CD14-positive monocyte (primary cell): ENCODE measurements around the gene STRN3. TPM values are rescaled to one million over a fixed set of nuclear protein-coding genes. Genes with fewer than 3 reads are reported as not detected.

Experiments used
- DNase-seq, 3 donors: peaks; one replicate each; pipeline ENCODE4 v3.0.0-alpha.2; 2011 to 2022
- H2AFZ ChIP-seq: 2 replicates; pipeline ENCODE4 v1.6.0; 2012; ENCODE audit warnings: mild to moderate bottlenecking, low read depth, low read length, inconsistent platforms; ENCODE audit not compliant: insufficient read depth, poor library complexity, severe bottlenecking
- H3K27ac ChIP-seq, 2 donors: 1 replicate in 1 of 2; 2 replicates in 1 of 2; pipeline ENCODE4 v1.5.1; 2012 to 2013; ENCODE audit warnings: low read length in 2 of 2, control low read depth in 1 of 2, inconsistent platforms in 1 of 2, low read depth in 1 of 2, mild to moderate bottlenecking in 1 of 2
- H3K27me3 ChIP-seq, 2 donors: one replicate each; pipeline versions ENCODE4 v1.6.0 to v1.6.1; 2011 to 2013; ENCODE audit warnings: low read length in 2 of 2; ENCODE audit not compliant: control insufficient read depth in 2 of 2, insufficient read depth in 2 of 2
- H3K36me3 ChIP-seq, 2 donors: replicated peaks in 1 of 2; 1 replicate in 1 of 2; 2 replicates in 1 of 2; pipeline versions ENCODE4 v1.5.1 to v1.6.1; 2012 to 2013; ENCODE audit warnings: low read length in 2 of 2, control low read depth in 1 of 2, inconsistent platforms in 1 of 2, mild to moderate bottlenecking in 1 of 2; ENCODE audit not compliant: insufficient read depth in 2 of 2, control insufficient read depth in 1 of 2
- H3K4me1 ChIP-seq, 2 donors: 1 replicate in 1 of 2; 2 replicates in 1 of 2; pipeline versions ENCODE4 v1.5.1 to v1.6.1; 2012 to 2013; ENCODE audit warnings: low read length in 2 of 2, control low read depth in 1 of 2, inconsistent platforms in 1 of 2, mild to moderate bottlenecking in 1 of 2, moderate library complexity in 1 of 2; ENCODE audit not compliant: insufficient read depth in 2 of 2, control insufficient read depth in 1 of 2
- H3K4me2 ChIP-seq: replicated peaks from 2 replicates; pipeline ENCODE3; 2012; ENCODE audit warnings: low read length, moderate library complexity, mild to moderate bottlenecking; ENCODE audit not compliant: poor library complexity, severe bottlenecking; ENCODE audit errors: extremely low read depth
- H3K4me3 ChIP-seq, 3 experiments: fragments of 200-600 bp in 1 of 3; sonication (generic) in 1 of 3; replicated peaks in 1 of 3; 1 replicate in 2 of 3; 2 replicates in 1 of 3; pipeline ENCODE4 v1.5.1; 2011 to 2013; ENCODE audit warnings: low read length in 3 of 3, mild to moderate bottlenecking in 3 of 3, control low read depth in 2 of 3, low read depth in 2 of 3, inconsistent platforms in 1 of 3, moderate library complexity in 1 of 3
- H3K79me2 ChIP-seq: 2 replicates; pipeline ENCODE4 v1.6.0; 2012; ENCODE audit warnings: mild to moderate bottlenecking, control low read depth, inconsistent platforms, low read length, moderate library complexity; ENCODE audit not compliant: insufficient read depth
- H3K9ac ChIP-seq: 2 replicates; pipeline ENCODE4 v1.6.0; 2017; ENCODE audit warnings: low read length, mild to moderate bottlenecking; ENCODE audit not compliant: insufficient read depth, poor library complexity, severe bottlenecking
- H3K9me3 ChIP-seq, 2 donors: replicated peaks in 1 of 2; 1 replicate in 1 of 2; 2 replicates in 1 of 2; pipeline versions ENCODE4 v1.5.1 to v1.6.1; 2012 to 2013; ENCODE audit warnings: low read length in 2 of 2, control low read depth in 1 of 2; ENCODE audit not compliant: control insufficient read depth in 1 of 2, insufficient read depth in 1 of 2
- H4K20me1 ChIP-seq: 2 replicates; pipeline ENCODE4 v1.6.0; 2012; ENCODE audit warnings: mild to moderate bottlenecking, low read length, control low read depth, moderate library complexity; ENCODE audit not compliant: insufficient read depth
- H3K27ac Mint-ChIP-seq, 7 donors: one replicate each; pipeline ENCODE4 v1.8.0; 2020; ENCODE audit warnings: mild to moderate bottlenecking in 7 of 7, mixed read lengths in 7 of 7, moderate library complexity in 6 of 7, inconsistent platforms in 2 of 7
- H3K27me3 Mint-ChIP-seq, 3 donors: one replicate each; pipeline ENCODE4 v1.8.0; 2021 to 2022; ENCODE audit warnings: low read depth in 3 of 3, mild to moderate bottlenecking in 3 of 3, mixed read lengths in 3 of 3, moderate library complexity in 3 of 3, inconsistent platforms in 1 of 3
- H3K36me3 Mint-ChIP-seq, 2 donors: one replicate each; pipeline ENCODE4 v1.8.0; 2020; ENCODE audit warnings: mixed read lengths in 2 of 2, inconsistent platforms in 1 of 2, mild to moderate bottlenecking in 1 of 2
- H3K4me1 Mint-ChIP-seq: one replicate; pipeline ENCODE4 v1.8.0; 2020; ENCODE audit warnings: mild to moderate bottlenecking, mixed read lengths
- H3K4me3 Mint-ChIP-seq, 2 donors: one replicate each; pipeline ENCODE4 v1.8.0; 2020; ENCODE audit warnings: mild to moderate bottlenecking in 2 of 2, mixed read lengths in 2 of 2, moderate library complexity in 1 of 2
- H3K9me3 Mint-ChIP-seq, 7 donors: one replicate each; pipeline ENCODE4 v1.8.0; 2020 to 2022; ENCODE audit warnings: mixed read lengths in 7 of 7, mild to moderate bottlenecking in 6 of 7, moderate library complexity in 6 of 7, inconsistent platforms in 2 of 7
- WGBS: methylation state at CpG from one replicate; pipeline ENCODE4 v1.1.5; 2013; ENCODE audit warnings: missing lambda C conversion rate; ENCODE audit not compliant: insufficient coverage; 5-methylcytosine and 5-hydroxymethylcytosine counted together
- intact Hi-C, 2 donors: fragments of 100-400 bp; cut with micrococcal nuclease; formaldehyde crosslinking; loops; one replicate each; pipeline versions ENCODE4 v1.15.0 to v1.15.1; 2023
- polyA plus RNA-seq, 3 donors: library from polyadenylated mRNA; depleted of rRNA in 1 of 3; unstranded in 2 of 3; stranded (reverse) in 1 of 3; fragments of 300-500 nt in 2 of 3; fragments of >200 nt in 1 of 3; fragmentation: Illumina TruSeq in 2 of 3; gene quantifications; 1 replicate in 2 of 3; 2 replicates in 1 of 3; pipeline ENCODE4 v1.2.3, GENCODE V29; 2012 to 2021
- TF ChIP-seq, protein P1 (sequence below): fragments of 200-600 bp; IDR thresholded peaks from one replicate; pipeline ENCODE4 v1.8.0; 2022; ENCODE audit warnings: antibody characterized with exemption, mild to moderate bottlenecking

Gene STRN3
- polyA plus RNA-seq, 3 donors, result 1.0 to 12.0 (median 3.8) TPM

GRCh38 chr14:30882431-30882830 is 143.7 kb downstream of the STRN3 start:
- H3K4me3 ChIP-seq, result no peak overlapping the region
- H3K27me3 Mint-ChIP-seq, result no peaks in the 10 kb centered on the region
- H3K9me3 ChIP-seq, result no peaks in the 10 kb centered on the region
- H2AFZ ChIP-seq, result no peak overlapping the region
- no peaks in the 10 kb centered on the region for H3K9me3 Mint-ChIP-seq
- no peak overlapping the region for H3K27ac ChIP-seq
- peaks cover 0 to 5% of the 10 kb centered on the region in 2 donors for H3K36me3 ChIP-seq
- H3K79me2 ChIP-seq, result no peaks in the 10 kb centered on the region
- H3K4me3 Mint-ChIP-seq, result no peak overlapping the region
- no peaks in the 10 kb centered on the region for H3K36me3 Mint-ChIP-seq
- TF ChIP-seq, protein P1, sequence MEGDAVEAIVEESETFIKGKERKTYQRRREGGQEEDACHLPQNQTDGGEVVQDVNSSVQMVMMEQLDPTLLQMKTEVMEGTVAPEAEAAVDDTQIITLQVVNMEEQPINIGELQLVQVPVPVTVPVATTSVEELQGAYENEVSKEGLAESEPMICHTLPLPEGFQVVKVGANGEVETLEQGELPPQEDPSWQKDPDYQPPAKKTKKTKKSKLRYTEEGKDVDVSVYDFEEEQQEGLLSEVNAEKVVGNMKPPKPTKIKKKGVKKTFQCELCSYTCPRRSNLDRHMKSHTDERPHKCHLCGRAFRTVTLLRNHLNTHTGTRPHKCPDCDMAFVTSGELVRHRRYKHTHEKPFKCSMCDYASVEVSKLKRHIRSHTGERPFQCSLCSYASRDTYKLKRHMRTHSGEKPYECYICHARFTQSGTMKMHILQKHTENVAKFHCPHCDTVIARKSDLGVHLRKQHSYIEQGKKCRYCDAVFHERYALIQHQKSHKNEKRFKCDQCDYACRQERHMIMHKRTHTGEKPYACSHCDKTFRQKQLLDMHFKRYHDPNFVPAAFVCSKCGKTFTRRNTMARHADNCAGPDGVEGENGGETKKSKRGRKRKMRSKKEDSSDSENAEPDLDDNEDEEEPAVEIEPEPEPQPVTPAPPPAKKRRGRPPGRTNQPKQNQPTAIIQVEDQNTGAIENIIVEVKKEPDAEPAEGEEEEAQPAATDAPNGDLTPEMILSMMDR, result no peak
- H3K9ac ChIP-seq, result no peak overlapping the region
- WGBS, result no CpG with 5 or more reads among the region's 1 CpG
- H3K27ac Mint-ChIP-seq, result peak overlapping the region in 2 of 7 donors; percentile 14 to 66
- H4K20me1 ChIP-seq, result no peaks in the 10 kb centered on the region
- no peak overlapping the region for H3K4me2 ChIP-seq
- intact Hi-C loops, result no loop called here
- H3K4me1 Mint-ChIP-seq, result peaks cover 7% of the 10 kb centered on the region
- H3K4me1 ChIP-seq, result no peaks in the 10 kb centered on the region
- peak in 1 of 3 donors; percentile 8 for DNase-seq
- peaks cover 0 to 2% of the 10 kb centered on the region in 2 donors for H3K27me3 ChIP-seq

DNA sequence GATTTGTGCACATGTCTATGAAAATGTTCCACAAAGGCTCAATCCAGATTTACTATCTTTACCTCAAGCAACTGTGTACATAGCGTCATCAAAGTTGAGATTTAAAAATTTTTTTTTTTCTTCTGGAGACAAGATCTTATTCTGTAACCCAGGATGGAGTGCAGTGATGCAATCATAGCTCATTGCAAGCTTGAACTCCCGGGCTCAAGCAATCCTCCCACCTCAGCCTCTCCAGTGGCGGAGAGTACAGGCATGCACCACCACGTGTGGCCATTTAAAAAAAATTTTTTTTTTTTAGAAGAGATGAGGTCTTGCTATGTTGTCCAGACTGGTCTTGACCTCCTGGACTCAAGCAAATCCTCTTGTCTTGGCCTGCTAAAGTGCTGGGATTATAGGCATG is 149.5 kb downstream of the STRN3 start:
- no peak for DNase-seq
- Mint-ChIP-seq H3K27me3 (peaks cover 36 to 42% (median 38%) of the 10 kb centered on the region in 3 donors), H3K36me3 (peaks cover 6 to 9% of the 10 kb centered on the region in 2 donors), H3K9me3 (peaks cover 0 to 6% (median 0%) of the 10 kb centered on the region in 7 donors), H3K4me3 (peak overlapping the region in 1 of 2 donors; percentile 40), H3K4me1 (peaks cover 19% of the 10 kb centered on the region), H3K27ac (no peak overlapping the region)
- no CpG with 5 or more reads among the region's 4 CpGs for WGBS
- TF ChIP-seq, protein P1, result no peak
- Histone ChIP-seq H4K20me1 (no peaks in the 10 kb centered on the region), H3K36me3 (no peaks in the 10 kb centered on the region), H3K79me2 (no peaks in the 10 kb centered on the region), H3K4me1 (peaks cover 16 to 24% of the 10 kb centered on the region in 2 donors), H2AFZ (no peak overlapping the region), H3K9me3 (no peaks in the 10 kb centered on the region), H3K27me3 (peaks cover 24 to 47% of the 10 kb centered on the region in 2 donors), H3K4me3 (no peak overlapping the region), H3K9ac (no peak overlapping the region), H3K27ac (no peak overlapping the region), H3K4me2 (no peak overlapping the region)
- intact Hi-C loops, result no loop called here
